Lower leg skin (tissue), 3 donors: ENCODE results near the gene RILPL2.
"Not testable (repeated sequence)": the region's sequence is repeated elsewhere in the genome, so short reads cannot be mapped to it uniquely, and the experiment has no call there.

Experiments used
- POLR2A ChIP-seq, 2 donors: fragments of 450-650 bp; IDR thresholded peaks; one replicate each; pipeline ENCODE4 v1.6.1; 2016 to 2017; ENCODE audit warnings: antibody characterized with exemption in 2 of 2, mild to moderate bottlenecking in 1 of 2, moderate library complexity in 1 of 2
- TF ChIP-seq, protein P1 (sequence below), 3 donors: fragments of 450-650 bp; IDR thresholded peaks; one replicate each; pipeline ENCODE4 v1.5.1; 2016; ENCODE audit warnings: antibody characterized with exemption in 3 of 3, mild to moderate bottlenecking in 3 of 3, moderate library complexity in 2 of 3

DNA sequence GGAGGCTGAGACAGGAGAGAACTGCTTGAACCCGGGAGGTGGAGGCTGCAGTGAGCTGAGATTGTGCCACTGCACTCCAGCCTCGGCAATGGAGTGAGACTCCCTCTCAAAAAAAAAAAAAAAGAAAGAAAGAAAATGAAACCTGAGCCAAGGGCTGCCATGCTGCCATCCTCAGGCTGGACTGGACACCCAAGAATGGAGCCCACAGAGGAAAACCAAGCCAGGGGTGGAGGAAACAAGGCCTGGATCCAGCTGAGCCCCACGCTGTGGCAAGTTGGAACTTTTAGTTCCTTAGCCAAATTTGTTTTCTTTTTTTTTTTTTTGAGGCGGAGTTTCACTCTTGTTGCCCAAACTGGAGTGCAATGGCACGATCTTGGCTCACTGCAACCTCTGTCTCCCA, 44.8 kb upstream of the RILPL2 start:
- TF ChIP-seq POLR2A (IDR thresholded peaks at IDR 0.05), result not testable (repeated sequence)
- TF ChIP-seq, protein P1, sequence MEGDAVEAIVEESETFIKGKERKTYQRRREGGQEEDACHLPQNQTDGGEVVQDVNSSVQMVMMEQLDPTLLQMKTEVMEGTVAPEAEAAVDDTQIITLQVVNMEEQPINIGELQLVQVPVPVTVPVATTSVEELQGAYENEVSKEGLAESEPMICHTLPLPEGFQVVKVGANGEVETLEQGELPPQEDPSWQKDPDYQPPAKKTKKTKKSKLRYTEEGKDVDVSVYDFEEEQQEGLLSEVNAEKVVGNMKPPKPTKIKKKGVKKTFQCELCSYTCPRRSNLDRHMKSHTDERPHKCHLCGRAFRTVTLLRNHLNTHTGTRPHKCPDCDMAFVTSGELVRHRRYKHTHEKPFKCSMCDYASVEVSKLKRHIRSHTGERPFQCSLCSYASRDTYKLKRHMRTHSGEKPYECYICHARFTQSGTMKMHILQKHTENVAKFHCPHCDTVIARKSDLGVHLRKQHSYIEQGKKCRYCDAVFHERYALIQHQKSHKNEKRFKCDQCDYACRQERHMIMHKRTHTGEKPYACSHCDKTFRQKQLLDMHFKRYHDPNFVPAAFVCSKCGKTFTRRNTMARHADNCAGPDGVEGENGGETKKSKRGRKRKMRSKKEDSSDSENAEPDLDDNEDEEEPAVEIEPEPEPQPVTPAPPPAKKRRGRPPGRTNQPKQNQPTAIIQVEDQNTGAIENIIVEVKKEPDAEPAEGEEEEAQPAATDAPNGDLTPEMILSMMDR (IDR thresholded peaks at IDR 0.05), result not testable (repeated sequence)
